Renal pelvis (tissue), 4 donors: Measurements from ENCODE around the gene PRKX. TPM values are rescaled to one million over a fixed set of nuclear protein-coding genes. Genes with fewer than 3 reads are reported as not detected.
"Not testable (repeated sequence)": the region's sequence is repeated elsewhere in the genome, so short reads cannot be mapped to it uniquely, and the experiment has no call there.

Experiments used
- DNase-seq: peaks from one replicate; pipeline ENCODE4 v3.0.0-alpha.2; 2013
- polyA plus RNA-seq, 3 donors: library from polyadenylated mRNA; unstranded; fragments of 120-200 nt; gene quantifications; one replicate each; pipeline ENCODE4 v1.2.1, GENCODE V29; 2013; ENCODE audit not compliant: insufficient read length in 3 of 3

PRKX gene
- polyA plus RNA-seq, 3 donors = 12.4 to 18.4 (median 14.6) TPM

- DNase-seq = not testable (repeated sequence)
Measured at GRCh38 chrX:3663576-3664250, 49.7 kb downstream of the PRKX start.

DNA sequence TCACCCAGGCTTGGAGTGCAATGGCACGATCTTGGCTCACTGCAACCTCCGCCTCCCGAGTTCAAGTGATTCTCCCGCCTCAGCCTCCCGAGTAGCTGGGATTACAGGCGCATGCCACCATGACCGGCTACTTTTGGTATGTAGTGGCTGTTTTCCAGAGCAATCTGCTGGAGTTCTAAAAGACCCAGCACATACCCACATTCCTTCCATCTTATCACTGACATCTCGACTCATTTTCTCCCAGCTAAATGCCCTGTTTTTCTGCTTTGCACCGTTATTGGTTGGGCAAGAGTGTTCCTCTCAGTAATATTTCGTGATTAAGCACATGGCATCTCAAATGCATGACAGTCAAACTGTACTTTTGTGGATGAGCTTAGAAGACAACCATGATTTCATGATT lies 53.7 kb downstream of the PRKX start:
- DNase-seq = no peak

DNA sequence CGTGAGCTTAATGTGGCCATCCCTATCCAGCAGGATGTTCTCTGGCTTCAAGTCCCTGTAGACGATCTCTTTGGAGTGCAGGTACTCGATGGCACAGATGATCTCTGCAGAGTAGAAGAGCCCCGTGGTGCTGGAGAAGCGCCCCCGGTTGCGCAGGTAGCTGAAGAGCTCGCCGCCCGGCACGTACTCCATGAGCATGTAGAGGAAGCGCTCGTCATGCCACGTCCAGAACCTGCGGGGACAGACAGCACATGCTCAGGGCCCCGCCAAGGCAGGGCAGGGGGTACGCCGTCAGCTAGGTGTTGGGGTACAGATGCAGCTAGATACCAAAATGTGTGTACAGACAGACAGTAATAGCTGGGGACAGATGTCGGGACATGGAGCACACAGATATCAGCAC lies 58.3 kb downstream of the PRKX start:
- DNase-seq = no peak

GRCh38 chrX:3653111-3653510 lies 60.3 kb downstream of the PRKX start:
- no peak for DNase-seq

DNA sequence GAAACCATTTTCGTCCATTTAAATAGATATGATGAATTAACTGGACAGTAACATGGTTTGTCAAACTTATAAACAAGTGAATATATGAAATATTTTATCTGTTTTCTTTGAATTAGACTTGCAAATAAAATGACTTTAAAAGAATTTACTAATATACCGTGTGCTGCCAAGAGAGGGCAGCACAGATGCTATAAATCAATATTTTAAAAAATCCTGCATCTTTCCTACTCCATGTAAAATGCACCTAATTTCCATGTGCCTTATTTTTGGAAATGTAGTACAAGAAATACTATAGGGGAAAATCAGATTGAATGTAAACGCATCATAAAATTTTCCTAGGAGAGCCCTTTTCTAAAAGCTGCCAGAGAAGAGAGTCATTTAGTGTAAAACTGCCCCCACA lies 62.2 kb downstream of the PRKX start:
- no peak for DNase-seq

GRCh38 chrX:3648084-3648483 lies 65.4 kb downstream of the PRKX start:
- DNase-seq = no peak

GRCh38 chrX:3639858-3640631 lies 73.4 kb downstream of the PRKX start:
- DNase-seq = not testable (repeated sequence)

DNA sequence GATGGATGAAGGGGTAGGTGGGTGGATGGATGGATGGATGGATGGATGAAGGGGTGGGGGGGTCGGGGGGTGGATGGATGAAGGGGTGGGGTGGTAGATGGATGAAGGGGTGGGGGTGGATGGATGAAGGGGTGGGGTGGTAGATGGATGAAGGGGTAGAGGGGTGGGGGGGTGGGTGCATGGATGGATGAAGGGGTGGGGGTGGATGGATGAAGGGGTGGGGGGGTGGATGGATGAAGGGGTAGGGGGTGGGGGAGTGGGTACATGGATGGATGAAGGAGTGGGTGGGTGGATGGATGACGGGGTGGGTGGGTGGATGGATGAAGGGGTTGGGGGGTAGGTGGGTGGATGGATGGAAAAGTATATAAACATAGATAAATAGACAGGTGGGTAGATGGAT lies 74.2 kb downstream of the PRKX start:
- DNase-seq = no peak

GRCh38 chrX:3638280-3638873 lies 75.1 kb downstream of the PRKX start:
- peak; percentile 30 for DNase-seq

- DNase-seq = no peak
Measured at GRCh38 chrX:3636803-3637202, 76.6 kb downstream of the PRKX start.

DNA sequence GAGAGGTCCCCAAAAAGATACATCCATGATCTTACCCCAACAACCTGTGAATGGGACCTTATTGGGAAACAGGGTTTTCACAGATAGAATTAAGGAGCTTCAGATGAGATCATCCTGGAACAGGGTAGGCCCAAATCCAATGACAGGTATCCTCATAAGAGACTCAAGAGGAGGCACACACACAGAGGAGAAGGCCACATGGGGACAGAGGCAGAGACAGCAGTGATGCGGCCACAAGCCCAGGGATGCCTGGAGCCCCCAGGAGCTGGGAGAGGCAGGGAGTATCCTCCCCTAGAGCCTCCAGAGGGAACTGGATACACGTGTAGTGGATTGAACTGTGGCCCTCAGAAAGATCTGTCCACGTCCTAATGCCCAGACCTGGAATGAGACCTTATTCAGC lies 82.3 kb downstream of the PRKX start:
- DNase-seq = no peak

GRCh38 chrX:3627594-3627993 lies 85.9 kb downstream of the PRKX start:
- DNase-seq = no peak

DNA sequence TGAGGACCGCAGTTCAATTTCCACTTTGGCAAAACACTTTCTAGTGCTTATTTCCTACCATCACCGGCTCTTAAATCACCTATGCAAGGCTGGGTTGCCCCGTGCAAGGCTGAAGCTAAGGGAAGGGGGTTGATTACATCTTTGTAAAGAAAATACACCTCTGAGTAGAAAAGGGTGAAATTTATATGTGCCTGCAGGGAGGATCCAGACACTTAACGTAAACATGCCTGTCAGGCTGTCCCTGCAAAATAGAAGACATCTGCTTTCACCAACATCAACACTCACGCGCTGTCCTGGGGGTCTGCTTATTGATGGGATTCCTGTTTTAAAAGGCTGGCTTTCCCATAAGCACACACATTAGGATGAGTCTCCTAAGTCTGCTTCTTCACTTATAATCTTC lies 92.0 kb downstream of the PRKX start:
- peak; percentile 63 for DNase-seq

DNA sequence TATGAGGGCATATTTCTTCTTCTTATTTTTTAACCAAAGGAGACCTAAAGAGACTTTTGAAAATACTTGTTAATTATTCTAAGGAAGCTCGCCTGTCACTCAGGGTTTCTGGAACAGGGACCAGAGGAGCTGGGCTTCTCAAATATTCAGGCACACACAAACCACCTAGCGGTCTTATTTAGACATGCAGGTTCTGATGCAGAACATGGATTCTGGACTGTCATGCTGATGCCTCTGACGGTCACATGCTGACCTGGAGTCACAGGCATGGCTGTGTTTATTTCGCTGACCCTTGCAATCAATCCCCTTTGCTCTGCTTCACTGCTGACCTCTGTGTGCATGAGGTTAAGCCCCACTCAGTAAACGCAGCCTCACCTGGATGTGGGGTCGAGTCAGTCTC lies 101.7 kb downstream of the PRKX start:
- not testable (repeated sequence) for DNase-seq

GRCh38 chrX:3609810-3610209 lies 103.6 kb downstream of the PRKX start:
- no peak for DNase-seq

- DNase-seq = no peak
Measured at GRCh38 chrX:3603026-3603661, 110.3 kb downstream of the PRKX start.

GRCh38 chrX:3599802-3600430 lies 113.5 kb downstream of the PRKX start:
- DNase-seq = peak; percentile 16

DNA sequence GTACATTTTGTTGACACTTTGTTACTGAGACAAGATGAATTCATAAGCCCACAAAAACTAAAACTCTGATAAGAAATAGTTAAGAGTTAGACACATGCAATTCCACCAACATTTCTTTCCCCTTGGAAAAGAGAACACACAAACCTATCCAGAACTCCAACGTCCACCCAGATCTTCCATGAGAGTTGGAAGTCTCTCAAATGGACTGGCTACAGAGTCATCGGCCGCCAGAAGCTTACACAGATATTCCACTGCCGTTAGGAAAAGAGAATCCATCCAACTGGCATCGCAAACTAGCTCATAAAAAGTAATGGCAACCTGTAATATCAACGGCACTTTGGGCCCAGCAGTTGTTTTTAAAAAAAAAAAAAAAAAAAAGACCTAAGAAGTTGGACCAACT lies 114.7 kb downstream of the PRKX start:
- no peak for DNase-seq

- no peak for DNase-seq
Measured at GRCh38 chrX:3598046-3598605, 115.3 kb downstream of the PRKX start.

GRCh38 chrX:3592184-3592583 lies 121.3 kb downstream of the PRKX start:
- no peak for DNase-seq

- DNase-seq = no peak
Measured at GRCh38 chrX:3589474-3589873, 124.0 kb downstream of the PRKX start.

- DNase-seq = no peak
Measured at GRCh38 chrX:3585719-3586118, 127.7 kb downstream of the PRKX start.
